GM21619 (cell line): ENCODE measurements around the gene SLC15A3.

Source experiments
- ATAC-seq: cut with Tn5 transposase; IDR thresholded peaks from one replicate; pipeline ENCODE4 v1.9.1; 2021; ENCODE audit not compliant: unreplicated experiment

The SLC15A3 gene

DNA sequence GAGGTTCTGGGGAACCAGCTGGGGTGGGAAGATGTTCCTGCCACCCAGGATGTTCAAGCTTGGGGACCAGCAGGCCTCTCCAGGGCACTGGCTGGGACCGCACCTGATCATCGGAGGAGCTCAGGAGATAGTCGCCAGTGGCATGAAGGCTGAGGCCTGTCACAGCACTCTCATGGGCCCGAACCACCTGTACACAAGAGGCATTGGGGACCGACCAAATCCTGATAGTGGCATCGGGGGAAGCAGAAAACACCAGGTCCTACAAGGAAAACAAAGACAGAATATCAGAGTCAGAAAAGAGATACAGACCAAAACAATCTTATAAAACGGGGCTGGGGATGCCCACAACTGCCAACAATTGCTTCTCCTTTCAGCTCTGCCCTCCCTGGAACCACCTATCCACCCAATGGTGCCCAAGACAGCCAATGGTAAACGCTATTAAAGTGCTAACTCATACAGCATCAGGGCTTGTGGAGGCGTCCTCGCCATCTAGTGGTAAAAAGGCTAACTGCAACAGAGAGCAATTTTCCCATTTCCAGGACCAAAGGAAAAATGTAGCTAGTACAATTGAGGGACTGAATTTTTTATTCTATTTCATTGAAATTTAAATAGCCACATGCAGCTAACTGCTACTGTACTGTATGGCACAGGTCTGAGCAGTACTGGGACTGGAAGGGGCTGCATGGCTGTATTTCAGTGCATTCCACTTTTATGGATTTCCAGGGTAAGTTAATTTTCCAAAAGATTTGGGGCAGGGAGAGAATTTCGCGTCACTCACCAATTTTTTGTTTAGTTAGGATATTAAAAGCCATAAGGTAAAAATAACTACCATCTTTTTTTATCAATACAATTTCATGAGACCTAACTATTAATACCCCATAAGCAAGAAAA is 52.7 kb downstream of the SLC15A3 start:
- no peak for ATAC-seq

DNA sequence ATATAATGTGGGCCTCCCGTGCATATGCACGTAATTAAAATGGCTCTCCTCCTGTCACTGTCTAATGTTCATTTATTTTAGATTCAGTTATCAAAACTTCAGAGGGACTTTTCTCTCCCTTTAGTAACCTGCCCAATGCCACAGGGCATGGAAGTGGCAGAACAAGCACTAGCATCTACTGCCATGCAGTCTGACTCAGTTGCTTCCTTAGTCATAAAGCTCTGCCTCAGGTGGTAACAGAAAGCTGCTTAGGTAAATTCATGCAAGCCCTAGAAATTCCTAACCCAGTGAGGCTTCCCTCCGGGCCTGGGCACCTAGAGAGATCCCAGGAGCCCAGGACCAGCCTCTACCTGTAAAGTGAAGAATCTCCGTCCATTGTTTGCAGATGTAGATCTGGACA is 54.5 kb downstream of the SLC15A3 start:
- ATAC-seq, result no peak

DNA sequence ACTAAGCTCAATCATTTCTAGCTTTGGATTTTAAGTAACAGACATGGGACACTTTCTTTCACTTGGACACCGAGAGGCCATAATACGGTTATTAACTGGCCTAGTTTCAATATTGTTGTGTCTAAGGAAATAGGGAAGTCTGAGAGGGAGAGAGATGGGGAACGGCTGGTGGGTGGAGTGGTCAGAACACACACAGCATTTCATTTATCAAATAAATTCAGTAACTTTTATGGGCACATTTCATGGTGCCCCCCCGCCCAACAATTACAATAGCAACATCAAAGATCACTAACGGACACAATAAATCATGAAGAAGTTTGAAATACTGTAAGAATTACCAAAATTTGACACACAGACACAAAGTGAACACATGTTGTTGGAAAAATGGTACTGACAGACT is 56.3 kb downstream of the SLC15A3 start:
- no peak for ATAC-seq

DNA sequence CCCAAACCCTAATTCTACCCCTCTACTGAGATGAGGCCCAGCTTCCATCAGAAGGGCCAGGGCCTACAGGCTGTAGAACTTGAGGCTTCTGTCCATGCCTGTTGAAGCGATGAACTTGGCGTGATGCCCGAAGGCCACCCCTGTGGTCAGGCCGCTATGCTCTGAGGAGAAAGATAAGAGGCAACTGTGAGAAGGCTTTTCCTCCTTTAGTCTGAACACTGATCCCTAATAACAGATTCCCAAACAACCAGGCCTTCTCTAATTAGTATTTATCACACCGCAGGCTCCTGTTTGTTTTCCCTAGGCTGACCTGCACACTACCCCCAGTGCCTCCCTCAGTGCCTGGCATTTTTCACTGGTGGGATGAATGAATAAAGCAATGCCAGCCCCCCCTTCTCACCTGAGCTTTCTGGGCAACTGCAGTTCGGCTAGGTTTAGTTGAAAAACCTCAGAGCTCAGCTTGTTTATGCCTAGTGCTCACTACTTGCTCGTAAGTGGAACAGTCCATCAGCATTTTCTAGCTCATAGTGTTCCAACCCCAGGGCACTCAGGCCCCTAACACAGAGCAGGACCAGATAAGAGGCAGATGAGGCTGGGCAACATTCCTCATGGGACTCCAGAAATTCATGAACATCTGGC is 60.8 kb downstream of the SLC15A3 start:
- ATAC-seq, result no peak

DNA sequence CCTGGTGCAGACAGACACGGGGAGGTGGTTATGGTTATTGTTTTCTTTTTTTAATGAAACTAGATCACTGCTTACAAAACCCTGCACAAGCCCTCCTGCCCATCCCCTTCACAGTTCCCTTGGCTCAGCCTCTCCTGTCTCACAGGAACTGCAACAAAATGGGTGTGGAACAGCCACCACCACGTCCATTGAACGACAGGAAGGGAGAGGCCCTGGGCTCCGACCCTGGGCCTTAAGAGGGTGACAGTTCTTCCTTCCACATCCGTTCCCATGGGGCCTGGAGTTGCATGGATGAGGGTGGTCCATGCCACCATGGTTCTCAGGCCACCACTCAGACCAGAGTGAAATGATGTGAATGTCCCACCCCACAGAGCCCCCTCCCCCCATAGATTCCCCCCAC is 61.3 kb downstream of the SLC15A3 start:
- ATAC-seq, result no peak

DNA sequence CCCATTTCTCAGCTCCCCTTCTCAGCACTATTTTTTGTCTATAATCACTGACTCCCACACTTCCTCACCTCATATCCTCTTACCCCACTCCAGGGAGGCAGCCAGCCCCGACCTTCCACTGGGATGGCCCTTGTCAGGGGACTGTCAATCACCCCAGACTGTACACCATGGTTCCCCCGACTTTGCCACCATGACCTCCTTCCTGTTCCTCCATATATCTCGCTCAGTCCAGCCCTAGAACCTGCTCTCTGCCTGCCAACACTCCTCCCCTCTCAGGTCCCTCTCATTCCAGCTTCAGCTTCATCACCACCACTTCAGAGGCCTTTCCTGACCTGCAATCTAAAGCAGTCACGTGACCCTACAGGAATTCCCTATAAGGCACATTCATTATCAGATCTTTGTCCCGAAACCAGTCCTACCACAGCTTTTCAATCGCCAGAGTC is 62.1 kb downstream of the SLC15A3 start:
- no peak for ATAC-seq

DNA sequence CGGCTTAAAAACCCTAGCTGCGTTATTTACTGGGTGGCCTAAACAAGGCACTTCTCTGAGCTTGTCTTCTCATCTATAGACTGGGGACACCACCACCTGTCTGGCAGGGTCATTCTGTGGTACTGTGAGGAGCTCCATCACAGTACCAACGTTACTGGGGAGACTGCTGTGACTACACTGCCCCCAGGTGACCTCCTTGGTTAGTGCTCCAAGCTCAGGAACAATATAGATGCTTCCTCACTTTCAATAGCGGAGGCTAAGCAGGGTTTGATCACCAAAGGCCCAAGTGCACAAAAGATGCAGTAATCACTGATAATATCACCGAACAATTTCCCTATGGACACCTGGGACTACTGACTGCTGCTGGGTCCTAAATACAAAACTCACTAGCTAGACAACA is 64.4 kb downstream of the SLC15A3 start:
- no peak for ATAC-seq
